ENCODE data around the gene CD6.
"Not testable (repeated sequence)": the region's sequence is repeated elsewhere in the genome, so short reads cannot be mapped to it uniquely, and the experiment has no call there.

Gene CD6

DNA sequence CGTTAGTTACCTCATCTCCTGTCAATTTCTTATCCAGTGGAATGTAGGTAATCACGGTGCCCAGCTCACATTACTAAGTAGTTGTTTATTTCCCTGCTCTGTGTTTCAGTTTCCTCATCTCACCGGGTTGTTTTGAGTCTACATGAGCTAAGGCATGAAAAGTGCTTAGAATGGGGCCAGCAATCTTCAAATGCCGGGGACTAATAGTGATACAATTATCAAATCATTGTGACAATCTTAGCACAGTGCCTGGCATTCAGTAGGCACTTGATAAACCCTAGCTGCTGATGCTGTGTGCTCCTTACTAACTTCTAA is 77.5 kb downstream of the CD6 start:
- DNase-seq (ENCODE audit: insufficient read length, low spot score) (no peak), FAIRE-seq (no peak)

GRCh38 chr11:61049859-61050258 is 78.4 kb downstream of the CD6 start:
- DNase-seq (ENCODE audit: insufficient read length, low spot score) (no peak), FAIRE-seq (no peak)

DNA sequence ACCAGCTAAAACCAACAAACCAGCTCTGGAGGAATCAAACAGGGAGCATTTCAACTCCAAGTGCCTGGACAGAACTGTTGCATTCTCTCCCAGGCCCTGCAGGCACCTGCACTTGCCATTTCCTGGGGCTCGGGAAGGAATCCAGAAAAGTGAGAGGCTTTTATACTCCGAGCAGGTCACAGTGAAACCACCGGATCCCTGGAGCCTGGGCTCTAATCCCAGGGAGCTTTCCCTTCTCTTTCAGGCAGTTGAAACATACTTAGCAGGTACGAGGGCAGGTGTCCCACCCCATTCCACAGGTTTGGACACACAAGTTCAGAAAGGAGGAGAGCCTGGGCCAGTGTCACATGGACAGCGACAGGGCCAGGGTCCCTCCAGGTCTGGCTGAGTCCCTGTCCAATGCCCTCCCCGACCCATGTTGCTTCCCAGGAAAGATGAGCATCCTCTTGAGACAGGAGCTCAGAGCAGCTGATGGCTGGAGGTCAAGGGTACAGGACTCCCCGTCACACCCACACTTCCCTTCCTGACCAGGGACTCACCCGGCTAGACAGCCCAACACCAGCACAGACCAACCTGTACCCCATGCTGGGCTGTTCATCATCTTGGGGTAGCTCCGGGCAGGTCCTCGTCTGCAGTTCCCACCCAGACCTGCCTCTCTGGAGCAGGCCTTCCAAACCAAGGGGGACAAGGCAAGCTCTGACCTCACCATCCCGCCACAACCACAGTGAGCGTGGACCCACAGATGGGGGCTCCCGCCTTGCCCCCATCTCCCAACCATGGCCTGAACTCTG is 80.9 kb downstream of the CD6 start:
- DNase-seq (ENCODE audit: insufficient read length, low spot score) = no peak

GRCh38 chr11:61053191-61053590 is 81.7 kb downstream of the CD6 start:
- FAIRE-seq (no peak), DNase-seq (ENCODE audit: insufficient read length, low spot score) (no peak)

More for the DNA sequence above, 80.9 kb downstream of the CD6 start:
- FAIRE-seq = no peak

GRCh38 chr11:61054513-61054912 is 83.0 kb downstream of the CD6 start:
- DNase-seq (ENCODE audit: insufficient read length, low spot score) = no peak
- FAIRE-seq = no peak

- FAIRE-seq (no peak), DNase-seq (ENCODE audit: insufficient read length, low spot score) (no peak)
These were observed 83.6 kb downstream of the CD6 start for GRCh38 chr11:61054927-61055562.

- FAIRE-seq = no peak
- no peak for DNase-seq (ENCODE audit: insufficient read length, low spot score)
These were observed 84.3 kb downstream of the CD6 start for GRCh38 chr11:61055776-61056175.

GRCh38 chr11:61056571-61056970 is 85.1 kb downstream of the CD6 start:
- no peak for DNase-seq (ENCODE audit: insufficient read length, low spot score)

GRCh38 chr11:61056981-61057380 is 85.5 kb downstream of the CD6 start:
- FAIRE-seq (no peak), DNase-seq (ENCODE audit: insufficient read length, low spot score) (no peak)

More at GRCh38 chr11:61056571-61056970, 85.1 kb downstream of the CD6 start:
- FAIRE-seq = no peak

GRCh38 chr11:61057615-61058014 is 86.1 kb downstream of the CD6 start:
- DNase-seq (ENCODE audit: insufficient read length, low spot score) = no peak
- no peak for FAIRE-seq

GRCh38 chr11:61058583-61059259 is 87.2 kb downstream of the CD6 start:
- DNase-seq (ENCODE audit: insufficient read length, low spot score) (no peak), FAIRE-seq (no peak)

DNA sequence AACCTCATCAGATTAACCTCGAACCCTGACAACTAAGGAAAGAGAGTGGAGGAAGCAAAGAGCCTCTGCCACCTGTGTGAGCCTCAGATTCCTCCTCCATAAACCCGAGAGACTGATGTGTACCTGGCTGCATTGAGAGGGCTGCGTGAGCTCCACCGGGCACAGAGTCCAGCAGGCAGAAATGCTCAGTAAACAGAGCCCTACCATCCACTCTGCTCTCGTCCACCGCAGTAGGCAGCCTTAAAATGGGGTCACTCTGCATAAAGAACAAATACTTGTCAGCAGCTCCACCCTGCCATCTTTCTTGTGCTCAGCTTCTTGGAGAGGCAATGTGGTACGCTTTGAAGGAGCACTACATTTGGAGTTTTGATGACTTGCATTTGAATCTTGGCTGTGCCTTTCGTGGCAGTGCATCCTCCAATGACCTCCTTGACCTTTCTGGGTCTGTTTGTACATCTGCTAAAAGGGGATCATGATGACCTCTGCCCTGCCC is 87.8 kb downstream of the CD6 start:
- no peak for FAIRE-seq
- DNase-seq (ENCODE audit: insufficient read length, low spot score) = no peak

- FAIRE-seq (no peak), DNase-seq (ENCODE audit: insufficient read length, low spot score) (peak; percentile 25)
These were observed 89.8 kb downstream of the CD6 start for GRCh38 chr11:61061081-61061826.

DNA sequence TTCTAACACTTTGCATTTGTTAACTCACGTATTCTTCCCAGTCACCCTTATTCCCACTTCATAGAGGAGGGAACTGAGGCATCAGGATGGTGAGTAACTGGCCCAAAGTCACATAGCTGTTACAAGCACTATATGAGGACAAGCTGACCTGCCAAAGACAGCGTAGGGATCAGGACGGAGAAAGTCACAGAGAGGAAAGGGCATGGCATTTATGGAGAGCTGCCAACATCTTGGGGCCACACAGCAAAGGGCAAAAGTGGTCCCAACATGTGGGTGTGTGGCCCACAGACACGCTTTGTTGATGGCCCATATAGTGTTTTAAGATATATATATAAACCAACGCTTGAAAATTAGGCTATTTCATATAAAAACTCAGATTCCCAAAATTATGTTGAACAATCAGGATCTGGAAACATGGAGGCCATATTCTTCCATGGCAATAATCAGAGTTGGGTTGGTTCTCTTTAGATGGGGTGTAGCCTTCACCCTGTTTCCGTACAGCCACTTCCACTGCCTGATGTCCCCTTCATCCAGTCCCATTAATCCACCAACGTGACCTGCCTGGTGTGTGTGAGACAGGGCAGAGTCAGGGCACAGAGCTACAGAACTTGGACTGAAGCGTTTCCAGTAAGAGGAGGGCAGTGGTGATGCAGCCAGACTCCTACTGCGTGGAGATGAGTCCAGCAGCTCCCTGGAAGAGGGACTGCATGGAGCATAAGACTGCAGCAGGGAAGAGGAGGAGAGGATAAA is 90.9 kb downstream of the CD6 start:
- DNase-seq (ENCODE audit: insufficient read length, low spot score) (no peak), FAIRE-seq (no peak)

DNA sequence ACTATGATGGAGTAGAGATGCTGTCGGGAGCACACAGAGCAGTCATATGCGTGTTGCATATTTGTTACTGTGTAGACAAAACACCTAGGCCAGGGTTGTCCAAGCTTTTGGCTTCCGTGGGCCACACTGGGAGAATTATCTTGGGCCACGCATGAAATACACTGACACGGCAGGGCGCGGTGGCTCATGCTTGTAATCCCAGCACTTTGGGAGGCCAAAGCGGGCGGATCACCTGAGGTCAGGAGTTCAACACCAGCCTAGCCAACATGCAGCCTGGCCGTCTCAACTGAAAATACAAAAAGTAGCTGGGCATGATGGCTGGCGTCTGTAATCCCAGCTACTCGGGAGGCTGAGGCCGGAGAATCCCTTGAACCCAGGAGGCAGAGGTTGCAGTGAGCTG is 93.8 kb downstream of the CD6 start:
- not testable (repeated sequence) for FAIRE-seq; DNase-seq (ENCODE audit: insufficient read length, low spot score)

DNA sequence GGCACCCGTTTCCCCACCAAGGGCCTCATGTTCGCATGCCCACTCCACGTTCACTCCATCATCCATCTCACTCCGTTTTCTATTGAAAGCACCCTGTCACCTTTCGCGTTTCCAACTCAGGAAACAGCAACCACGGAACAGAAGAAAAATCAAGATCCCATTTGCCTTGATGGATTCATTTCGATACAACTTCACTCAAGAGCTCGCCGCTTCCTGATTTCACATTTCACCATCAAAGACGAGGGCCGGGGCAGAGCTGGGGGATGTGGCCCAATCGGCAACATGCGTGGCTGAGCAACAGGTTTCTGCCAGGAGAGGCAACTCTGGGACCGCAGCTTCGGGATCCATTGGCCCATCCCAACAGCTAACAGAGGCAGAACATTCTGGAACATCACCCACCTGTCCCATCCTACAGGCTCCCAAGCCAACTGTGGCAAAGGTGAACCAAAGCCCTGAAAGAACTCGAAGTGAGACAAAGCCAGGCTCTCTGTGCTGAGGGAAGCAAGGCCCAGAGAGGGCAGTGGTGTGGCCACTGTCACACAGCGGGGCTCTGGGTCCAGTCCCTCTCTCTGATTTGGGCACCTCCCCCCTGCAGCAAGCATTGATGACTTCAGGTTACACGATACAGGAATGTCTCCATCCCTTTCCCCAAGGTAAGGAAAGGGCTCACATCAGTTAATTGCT is 94.6 kb downstream of the CD6 start:
- no peak for FAIRE-seq

DNA sequence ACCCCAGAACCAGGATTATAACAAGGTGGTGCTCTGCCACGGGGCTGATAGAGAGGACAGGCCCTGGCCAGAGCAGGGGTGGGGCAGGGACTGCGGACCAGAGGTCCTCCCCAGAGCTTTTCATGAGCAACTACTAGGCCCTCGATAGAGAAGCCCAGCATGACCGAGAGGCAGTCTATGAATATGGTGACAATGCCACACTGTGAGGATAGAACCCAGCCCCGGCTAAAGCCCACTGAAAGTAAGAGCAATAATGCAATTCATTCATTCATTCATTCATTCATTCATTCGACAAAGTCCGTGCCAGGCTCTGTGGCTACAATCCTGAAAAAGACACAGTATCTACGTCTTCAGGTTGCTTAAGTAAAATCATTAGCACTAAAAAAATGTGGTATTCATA is 95.2 kb downstream of the CD6 start:
- FAIRE-seq (no peak), DNase-seq (ENCODE audit: insufficient read length, low spot score) (no peak)

More for the DNA sequence above, 94.6 kb downstream of the CD6 start:
- no peak for DNase-seq (ENCODE audit: insufficient read length, low spot score)

DNA sequence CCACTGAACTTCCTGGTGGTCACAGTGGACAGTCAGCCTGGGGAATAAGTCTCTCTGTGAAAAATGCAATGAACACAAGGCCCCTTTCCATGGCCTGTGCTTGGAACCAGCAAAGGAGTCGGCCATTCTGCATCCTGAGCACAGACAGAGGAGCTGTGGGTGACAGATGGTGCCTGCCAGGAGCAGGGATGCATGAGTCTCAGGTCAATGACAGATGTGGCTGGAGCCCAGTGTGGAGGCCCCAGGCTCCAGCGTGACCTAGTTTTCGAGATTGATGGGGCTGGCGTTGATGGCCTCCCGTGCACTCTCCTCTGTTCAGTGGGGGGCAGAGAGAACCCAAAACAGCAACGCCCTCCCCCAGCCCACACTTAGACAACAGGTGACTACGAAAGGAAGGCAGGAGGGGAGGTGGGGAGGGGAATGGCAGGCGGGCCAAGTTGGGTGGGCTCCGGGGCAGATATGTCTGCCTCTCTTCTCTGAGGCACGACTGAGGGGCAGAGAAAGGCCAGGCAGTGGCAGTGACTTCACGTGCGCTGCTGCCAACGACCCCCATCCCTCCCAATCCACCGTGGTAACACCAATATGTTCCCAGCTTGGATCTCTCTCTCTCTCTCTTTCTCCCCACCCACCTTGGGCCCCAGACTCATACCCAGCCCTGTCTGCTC is 96.4 kb downstream of the CD6 start:
- no peak for DNase-seq (ENCODE audit: insufficient read length, low spot score)
- FAIRE-seq = no peak

DNA sequence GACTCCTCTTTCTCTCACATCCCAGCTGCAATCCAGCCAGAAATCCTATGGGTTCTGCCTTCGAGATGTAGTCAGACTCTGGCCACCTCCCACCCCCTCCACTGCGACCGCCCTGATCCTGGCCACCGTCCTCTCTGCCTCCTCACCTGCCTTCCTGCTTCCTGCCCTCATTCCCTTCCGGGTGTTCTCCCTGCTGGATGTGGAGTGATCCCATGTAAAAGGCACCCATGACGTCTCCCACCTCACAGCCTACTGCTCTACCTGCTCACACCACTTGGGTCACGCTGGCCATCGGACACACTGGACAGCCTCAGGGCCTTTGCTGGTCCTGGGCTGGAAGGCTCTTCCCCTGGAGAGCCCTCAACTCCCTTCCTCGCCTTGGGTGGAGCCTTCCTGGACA is 97.1 kb downstream of the CD6 start:
- DNase-seq (ENCODE audit: insufficient read length, low spot score) = no peak
- FAIRE-seq = no peak

All from HTR-8/SVneo (cell line).